Activated CD4-positive, CD25-positive, alpha-beta regulatory T cell treated with anti-CD3 and anti-CD28 coated beads, Interleukin-2, amount 50 U/mL, for 16 hours (primary cell): Measurements from ENCODE around the gene SIGLEC1.

ENCODE experiments used
- DNase-seq: peaks from one replicate; pipeline ENCODE4 v3.0.0-alpha.2; 2020; ENCODE audit warnings: low read depth, low spot score

The SIGLEC1 gene

DNA sequence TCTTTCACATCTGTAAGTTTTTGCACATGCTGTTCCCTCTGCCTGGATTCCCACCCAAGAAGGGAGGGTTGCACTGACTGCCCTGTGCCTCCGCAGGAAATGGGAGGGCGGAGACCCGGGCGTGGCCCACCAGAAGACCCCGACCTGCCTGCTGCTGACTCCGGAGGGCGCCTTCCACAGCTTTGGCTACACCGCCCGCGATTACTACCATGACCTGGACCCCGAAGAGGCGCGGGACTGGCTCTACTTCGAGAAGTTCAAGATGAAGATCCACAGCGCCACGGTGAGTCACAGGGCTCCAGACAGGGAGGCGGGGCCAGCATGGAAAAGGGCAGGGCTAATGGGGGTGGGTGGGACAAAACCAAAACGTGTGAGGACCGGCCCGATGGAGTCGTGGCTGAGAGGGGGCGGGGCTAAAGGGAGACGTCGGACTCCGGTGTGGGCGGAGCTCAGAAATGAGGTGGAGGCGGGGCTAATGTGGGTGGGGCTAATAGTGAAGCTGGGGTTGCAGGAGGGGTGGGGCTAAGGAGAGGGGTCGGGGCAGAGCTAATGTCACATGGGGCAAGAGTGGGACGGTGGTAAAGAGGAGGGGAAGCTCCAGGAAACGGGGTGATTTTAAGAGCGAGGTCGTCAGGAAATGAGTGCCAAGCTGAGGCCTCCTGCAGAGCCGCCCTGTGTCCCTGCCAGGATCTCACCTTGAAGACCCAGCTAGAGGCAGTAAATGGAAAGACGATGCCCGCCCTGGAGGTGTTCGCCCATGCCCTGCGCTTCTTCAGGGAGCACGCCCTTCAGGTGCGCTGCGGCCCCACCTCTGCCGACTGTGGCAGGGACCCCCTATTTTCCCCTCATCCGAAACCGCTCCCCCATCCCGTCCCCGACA is 32.6 kb upstream of the SIGLEC1 start:
- peak; percentile 48 for DNase-seq

DNA sequence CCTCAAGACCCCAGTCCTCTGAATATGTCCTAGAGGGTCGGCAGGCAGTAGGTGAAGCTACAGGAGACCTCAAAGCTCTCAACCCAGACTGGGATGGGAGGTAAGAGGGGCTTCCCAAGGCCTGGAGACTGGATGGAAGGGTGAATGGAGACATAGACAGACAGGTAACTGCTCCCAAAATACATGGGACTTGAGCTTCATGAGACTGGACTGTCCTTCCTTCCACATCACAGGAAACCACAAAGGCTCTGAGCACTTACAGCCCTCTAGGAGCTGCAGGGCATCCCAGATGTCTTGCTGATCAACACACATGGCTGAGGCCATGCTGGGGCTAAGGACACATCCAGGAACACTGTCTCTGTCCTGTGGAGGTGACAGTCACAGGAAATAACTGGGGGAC is 31.6 kb upstream of the SIGLEC1 start:
- DNase-seq = no peak

DNA sequence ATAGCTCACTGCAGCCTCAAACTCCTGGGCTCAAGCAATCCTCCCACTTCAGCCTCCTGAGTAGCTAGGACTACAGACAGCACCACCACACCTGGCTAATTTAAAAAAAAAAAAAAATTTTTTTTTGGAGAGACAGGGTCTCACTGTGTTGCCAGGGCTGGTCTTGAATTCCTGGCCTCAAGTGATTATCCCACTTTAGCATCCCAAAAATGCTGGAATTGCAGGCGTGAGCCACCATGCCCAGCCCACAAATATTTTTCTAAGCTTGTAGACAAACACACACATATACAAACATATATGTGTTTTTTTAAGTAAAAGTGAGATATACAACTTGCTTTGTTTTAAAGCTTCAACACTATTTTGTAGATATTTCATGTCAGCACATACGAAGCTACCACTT is 30.9 kb upstream of the SIGLEC1 start:
- no peak for DNase-seq

DNA sequence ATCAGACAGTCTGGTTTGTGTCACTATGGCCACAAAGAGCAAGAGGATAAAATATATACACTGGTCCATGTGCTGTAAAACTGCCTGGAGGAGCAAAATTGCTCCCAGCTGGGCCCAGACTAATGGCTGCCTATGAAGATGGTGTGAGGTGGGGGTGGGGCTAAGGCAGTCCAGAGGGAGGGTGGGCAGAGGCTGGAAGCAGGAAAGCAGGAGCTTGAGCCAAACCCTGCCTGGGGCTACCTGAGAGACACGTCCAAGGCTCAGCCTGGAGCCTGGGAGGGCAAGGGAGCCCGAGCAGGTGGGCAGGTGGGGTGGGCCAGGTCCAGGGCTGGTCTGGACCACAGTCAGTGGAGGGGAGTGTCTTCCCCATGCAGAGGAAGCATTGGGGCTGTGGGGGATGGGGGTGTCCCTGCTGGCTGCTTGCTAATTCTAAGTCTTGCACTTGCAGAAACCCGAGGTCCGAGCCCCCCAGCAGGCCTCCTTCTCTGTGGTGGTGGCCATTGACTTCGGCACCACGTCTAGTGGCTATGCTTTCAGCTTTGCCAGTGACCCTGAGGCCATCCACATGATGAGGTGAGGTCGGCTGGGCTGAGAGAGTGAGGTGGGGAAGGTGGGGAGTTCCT is 29.5 kb upstream of the SIGLEC1 start:
- DNase-seq = no peak

DNA sequence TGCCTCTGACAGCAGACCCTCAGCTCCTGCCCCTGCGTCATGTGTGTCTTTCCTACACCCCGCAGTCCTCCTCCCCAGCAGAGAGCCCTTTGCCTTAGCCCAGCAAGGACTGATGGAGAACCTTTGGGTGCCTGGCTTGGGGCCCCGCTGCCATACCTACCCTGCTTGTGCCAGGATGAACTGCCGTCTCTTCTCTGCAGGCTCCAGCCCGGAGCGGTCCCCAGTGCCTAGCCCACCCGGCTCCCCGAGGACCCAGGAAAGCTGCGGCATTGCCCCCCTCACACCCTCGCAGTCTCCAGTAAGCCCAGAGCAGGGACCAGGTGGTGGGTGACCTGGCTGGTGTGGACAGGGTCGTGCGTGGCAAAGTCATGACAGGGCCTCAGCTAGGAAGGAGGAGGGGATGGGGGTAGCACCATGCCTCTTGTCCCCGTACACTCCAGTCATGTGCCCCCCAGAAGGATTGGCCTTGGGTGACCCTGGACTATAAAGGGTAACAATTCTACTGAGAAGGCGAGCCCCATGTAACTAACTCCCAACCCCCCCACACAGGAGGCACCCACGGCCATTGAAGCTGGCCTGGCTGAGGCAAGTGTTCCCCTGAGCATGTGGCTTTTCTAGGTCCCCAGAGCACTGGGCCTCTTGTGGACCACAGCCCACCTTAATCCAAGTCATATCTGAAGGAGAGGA is 28.4 kb upstream of the SIGLEC1 start:
- DNase-seq = no peak

DNA sequence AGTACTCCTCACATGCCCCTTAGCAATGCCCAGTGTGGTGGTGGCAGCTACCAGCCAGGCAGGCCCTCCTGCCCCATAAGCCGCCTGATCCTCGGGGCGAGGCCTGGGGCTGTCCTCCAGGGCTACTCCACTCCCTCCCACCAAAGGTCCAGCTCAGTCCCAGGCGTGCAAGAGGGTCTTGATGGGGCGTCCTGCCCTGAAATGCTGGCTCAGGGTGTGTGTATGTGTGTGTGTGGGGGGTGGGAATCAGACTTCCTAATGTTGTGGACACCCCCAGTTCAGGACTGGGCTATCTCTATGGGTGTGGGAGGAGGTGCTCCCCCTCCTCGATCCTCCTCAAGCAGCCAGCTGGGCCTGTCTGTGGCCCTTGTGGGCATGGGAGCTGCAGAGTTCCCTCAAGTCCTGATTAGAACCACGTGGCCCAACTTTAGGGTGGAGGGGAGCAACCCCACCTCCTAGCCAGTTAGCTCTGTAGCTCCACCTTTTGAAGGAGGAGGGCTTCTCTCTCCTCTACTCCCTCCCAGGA is 27.6 kb upstream of the SIGLEC1 start:
- DNase-seq = no peak

DNA sequence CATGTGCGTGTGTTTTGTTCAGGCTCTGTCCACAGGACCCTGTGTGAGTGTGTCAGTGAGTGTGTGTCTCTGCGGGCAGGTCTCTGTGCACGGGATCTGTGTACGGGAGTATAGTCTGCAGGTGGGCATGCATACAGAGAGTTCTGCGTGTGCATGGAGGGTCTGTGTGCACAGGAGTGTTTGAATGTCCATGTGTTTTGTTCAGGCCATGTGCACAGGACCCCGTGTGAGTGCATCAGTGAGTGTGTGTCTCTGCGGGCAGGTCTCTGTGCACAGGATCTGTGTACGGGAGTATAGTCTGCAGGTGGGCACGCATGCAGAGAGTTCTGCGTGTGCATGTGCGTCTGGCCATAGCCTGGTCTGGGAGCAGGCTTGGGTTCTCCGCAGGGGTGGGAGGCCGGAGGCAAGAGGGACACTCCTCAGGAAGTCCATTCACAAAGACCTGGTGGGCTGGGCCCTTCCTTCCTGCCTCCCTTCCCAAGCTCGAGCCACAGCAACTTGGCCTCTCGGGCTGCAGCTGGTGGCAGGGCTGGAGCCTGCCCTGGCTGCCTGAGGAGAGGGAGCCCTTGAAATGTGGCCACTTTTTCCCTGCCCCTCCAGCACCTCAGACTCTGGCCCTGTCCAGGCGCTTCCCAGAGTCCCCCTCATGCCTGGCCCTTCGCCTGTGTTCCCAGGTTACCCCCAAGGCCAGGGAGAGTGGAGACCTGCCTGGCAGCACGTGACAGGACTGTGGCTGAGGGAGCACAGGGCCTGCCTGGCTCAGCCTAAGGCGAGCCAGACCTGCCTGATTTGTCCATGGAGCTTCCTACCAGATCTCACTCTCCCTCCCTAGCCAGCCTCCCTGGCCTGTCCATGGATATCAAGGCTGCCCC is 26.9 kb upstream of the SIGLEC1 start:
- DNase-seq = no peak

DNA sequence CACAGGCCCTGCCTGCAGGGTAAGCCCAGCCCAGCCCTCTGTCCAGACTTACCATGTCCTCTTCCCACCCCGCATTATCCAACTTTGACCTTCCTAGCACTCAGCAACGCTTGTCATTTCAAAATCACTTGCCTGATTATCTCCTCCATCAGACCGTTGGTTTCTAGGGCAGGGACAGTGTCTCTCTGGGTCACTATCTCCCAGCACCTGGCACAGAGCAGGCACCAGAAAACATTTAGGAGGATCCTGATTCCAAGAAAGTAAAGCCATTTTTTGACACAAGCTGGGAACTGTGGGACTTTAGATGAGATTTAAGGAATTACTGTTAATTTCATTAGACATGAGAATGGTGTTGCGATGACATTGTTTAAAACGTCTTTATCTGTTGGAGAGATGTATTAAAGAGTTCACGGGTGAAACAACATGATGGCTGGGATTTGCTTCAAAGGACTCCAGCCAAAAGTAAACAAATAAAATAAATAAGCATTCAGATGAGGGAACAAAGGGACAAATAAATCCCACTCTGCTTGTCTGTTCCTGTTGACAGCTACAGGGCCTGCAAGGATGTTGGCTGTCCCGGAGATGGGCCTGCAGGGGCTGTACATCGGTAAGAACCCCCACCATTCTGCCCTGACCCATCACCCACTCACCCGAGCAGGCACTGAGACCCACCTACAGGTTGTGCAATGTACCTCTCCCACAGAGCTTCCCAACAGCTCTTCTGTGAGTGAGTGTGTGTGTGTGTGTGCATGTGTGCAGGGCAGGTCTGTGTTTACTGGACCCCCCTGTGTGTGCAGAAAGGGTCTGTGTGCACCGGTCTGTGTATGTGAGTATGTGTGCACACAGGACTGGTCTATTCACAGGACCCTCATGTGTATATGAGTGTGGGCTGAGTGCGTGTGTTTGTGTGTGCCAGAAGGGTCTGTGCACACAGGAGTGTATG is 26.0 kb upstream of the SIGLEC1 start:
- DNase-seq = no peak

DNA sequence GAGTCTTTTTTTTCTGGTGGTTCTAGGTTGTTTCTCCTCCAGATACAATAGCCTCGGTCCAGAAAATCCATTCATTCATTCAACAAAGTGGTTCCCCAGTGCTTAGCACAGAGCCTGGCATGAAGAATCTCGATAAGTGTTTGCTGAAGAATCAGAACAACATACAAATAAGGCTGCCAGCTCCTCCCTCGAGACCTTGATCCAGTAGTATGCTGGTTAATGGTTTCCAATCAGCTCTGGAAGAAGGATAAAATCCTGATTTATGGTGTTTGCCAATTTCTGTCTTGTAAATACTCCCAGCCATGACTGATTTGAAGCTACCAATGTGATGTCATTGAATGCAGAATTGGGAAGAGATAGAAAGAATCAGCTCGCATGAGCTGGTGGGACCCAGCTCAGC is 23.4 kb upstream of the SIGLEC1 start:
- no peak for DNase-seq

DNA sequence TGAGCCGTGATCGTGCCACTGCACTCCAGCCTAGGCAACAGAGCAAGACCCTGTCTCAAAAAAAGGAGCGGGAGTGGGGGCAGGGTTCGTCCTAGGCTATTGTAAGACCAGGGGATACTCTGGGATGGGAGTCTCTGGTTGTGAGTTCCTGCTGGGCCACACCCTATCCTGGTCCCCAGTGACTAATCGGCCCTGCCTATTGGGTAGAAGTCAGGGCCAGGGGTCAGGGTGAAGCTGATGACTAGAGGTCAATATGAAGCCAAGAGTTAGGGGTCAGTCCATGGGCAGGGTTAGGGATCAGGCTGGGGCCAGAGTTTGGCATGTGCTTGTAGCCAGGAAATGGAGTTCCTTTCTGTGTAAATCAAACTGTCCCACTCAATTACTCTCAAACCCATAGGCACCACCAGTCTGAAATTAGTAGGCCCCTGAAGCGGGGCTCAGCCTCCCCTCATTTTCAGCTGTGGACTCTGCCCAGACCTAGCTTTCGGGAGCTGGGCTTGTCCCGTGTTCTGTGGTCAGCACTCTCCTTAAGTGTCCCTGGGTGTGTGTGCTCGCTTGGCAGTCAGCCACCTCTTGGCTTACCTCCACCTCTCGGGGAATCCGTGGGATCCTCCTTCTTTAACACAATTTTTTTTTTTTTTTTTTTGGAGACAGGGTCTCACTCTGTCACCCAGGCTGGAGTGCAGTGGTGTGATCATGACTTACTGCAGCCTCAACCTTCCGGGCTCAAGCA is 21.9 kb upstream of the SIGLEC1 start:
- DNase-seq = no peak

DNA sequence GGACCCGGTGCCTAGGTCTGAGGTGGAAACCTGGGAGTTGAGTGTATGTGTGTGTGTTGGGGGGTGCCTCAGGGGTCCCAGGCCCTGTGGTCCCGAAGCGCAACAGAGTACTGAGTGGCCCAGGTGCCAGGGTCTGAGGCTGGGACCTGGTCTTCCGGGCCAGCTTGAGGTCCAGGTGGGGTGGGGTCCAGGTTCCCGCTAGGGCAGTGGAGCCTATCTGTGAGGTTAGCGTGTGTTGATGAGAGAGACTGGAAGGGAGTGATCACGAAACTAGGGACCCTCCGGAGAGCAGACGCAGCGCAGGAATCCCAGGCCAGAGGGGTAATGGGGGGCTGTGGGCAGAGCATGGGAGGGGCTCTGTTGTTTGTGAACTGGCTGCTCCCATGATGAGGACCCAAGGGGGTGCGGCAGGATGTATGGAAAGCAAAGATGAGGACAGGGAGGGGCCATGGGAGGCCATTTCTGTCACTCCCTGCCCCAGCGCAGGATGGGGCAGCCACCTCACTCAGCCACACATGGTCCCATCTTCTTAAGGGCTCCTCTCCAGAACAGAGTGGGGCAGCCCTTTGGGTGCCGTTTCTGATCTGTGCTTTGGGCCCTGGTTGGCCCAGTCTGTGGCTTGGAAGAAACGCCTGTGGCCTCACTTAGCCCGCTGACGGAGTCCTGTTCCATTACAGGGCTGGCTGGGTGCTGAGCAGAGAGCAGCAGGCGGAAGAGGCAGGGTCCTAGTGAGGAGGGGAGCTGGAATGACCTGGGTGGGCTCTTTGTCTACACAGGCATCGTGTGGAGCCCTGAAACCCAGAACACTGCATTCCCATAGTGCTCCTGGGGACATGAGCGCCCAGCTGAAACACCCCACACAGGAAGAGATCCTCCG is 21.0 kb upstream of the SIGLEC1 start:
- DNase-seq = no peak

DNA sequence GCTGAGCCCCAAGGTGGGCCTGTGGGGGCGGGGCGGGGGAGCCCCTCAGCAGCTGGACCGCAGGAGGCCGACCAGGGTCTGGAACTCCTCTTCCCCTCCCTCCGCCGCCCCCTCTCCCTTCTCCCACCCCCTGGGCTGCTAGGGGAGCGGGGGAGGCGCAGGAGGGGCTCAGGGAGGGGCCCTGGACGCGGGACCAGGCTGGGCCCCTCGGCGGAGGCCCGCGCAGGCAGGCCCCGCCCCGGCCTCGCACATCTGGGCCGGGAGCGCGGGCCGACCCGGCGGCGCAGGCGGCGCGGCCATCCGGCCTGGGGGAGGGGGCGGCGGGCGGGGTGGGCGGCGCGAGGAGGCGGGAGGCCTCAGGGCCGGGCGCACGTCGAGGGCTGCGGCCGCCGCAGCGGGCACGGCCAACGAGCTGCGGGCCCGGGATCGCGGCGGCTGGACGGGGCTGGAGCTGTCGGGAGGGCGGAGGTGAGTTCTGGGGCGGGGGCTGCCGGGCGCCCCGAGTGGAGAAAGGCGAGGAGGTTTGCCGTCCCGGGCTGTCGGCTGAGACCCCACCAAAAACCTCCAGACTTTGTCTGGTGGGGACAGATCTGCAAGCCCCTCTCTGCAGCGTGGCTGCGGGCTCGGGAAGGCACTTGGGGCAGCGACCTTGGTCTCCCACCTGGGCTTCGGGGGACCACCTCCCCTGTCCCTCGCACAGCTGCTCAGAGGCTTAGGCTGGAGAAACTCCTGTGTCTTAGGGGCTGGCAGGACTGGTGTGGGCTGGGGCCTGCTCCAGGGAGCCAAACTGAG is 20.1 kb upstream of the SIGLEC1 start, which contains the start of gene HSPA12B:
TSS of gene HSPA12B (plus strand) at position 359 of the 792 bp plus-strand sequence. CDS start 5,990 bp downstream, outside the sequence.
- DNase-seq = no peak

DNA sequence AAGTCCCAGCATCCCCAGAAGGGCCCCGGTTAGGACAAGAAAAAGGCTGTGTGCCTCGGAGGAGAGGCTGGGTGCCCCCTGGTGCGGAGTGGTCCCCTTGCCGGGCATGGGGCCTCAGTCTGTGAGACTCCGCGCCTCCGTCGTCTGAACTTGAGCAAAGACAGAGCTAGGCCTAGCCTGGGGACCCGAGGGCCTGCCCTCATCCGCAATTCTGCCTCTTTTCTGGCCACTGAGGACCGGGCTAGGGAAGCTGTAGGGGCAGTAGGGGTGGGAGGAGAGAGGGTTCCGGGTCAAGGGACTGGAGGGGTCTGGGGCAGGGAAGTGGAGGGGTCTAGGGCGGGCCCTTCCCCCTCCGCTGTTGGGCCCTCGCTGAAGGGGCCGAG is 19.5 kb upstream of the SIGLEC1 start:
- DNase-seq = no peak

DNA sequence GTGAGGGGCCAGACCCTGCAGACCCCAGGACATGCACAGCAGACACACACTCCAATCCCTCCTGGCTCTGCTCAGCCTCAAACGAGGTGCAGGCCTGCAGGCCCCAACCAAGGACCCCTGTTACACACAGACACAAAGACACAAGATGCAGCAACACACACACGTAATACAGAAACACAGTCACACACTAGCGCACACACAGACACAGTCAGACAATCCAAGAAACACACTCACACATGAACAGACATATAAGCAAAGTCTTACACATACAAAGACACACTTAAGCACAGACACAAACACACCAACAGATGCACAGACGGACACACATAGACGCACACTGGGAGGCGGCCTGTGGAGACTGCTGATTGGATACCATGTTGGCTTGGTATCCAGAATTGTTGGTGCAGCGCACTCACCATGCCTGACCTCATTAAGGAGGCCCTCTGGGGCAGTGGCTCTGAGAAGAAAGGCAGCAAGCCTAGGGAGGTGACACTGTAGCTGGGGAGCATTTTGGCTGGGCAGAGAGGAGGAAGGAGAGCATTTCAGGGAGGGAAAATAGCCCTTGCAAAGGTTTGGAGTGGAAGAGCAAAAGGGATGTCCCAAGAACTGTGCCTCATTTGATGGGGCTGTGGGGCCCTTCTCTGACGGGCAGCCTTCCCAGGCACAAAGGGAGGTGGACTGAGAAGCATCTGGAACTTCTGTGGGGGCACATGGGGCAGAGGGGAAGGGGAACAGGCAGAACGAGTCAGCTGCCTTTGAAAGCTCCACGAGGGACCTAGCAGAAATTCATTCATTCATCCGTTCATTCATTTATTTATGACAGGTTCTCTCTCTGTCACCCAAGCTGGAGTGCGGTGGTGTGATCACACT is 18.6 kb upstream of the SIGLEC1 start:
- no peak for DNase-seq

DNA sequence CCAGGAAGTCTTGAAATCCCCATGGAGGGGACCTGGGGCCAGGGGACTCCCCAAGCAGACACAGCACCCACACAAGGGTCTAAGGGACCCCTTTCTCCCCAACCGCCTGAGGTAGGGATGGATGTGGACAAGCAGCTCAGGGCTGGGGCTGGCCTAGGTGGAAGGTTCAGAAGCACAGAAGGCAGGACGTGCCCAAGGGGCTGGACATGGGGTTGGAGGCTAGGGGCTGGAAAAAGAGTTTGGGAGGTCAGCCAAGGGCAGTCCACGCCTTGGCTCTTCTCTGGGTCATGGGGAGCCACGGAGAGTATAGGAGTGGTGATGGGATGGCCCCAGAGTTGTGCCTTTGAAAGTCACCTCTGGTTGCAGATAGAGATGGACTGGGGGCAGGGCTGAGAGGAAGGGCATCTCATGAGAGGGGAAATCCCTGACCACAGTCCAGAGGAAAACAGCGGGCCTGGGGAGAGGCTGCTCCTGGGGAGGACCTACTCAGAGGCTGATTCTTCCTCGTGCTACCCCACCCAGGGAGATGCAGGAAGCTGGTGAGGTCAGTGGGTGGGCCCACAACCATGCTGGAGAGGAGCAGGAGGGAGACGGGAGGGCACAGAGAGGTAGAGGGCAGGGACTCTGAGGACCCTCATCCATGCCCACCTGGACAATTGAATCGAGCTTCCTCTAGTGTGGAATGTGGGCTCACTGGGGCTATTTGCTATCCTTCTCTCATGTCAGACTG is 17.6 kb upstream of the SIGLEC1 start:
- no peak for DNase-seq

DNA sequence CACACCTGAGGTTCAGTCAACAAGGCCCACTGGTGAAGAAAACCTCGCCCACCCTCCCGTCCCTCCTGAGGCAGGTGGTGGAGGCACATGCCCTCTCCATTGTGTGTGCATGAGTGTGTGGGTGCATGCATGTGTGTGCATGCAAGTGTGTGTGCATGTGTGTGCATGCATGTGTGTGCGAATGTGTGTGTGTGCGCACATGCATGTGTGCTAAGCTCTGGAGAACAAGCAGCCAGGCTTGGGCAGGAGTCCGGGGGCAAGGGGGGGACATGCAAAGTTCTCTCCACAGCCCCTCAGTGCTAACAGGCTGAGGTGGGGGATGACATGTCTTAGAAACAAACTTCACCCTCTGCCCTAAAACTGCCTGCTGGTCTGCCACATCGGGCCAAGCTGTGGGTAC is 17.0 kb upstream of the SIGLEC1 start:
- no peak for DNase-seq
